Heart right ventricle (tissue), 16 donors: ENCODE measurements around the gene CDRT4. TPM values are rescaled to one million over a fixed set of nuclear protein-coding genes. Genes with fewer than 3 reads are reported as not detected.
A peak's percentile ranks its signal among the peaks of the same experiment; 100 is the strongest.
"Not testable (repeated sequence)": the region's sequence is repeated elsewhere in the genome, so short reads cannot be mapped to it uniquely, and the experiment has no call there.

Experiments
- ATAC-seq, 8 donors: fragments of 200-7000 bp; cut with Tn5 transposase; one replicate each; pipeline ENCODE4 v1.9.1; 2020; ENCODE audit warnings: mild to moderate bottlenecking in 8 of 8, moderate library complexity in 8 of 8, moderate number of reproducible peaks in 1 of 8
- DNase-seq, 2 donors: peaks; one replicate each; pipeline ENCODE4 v3.0.0-alpha.2; 2020
- H3K27ac ChIP-seq, 10 donors: fragments of 200-600 bp; sonication (generic) in 2 of 10; one replicate each; pipeline versions ENCODE4 v1.5.0 to v1.8.0; 2020 to 2022; ENCODE audit warnings: mild to moderate bottlenecking in 3 of 10
- H3K27me3 ChIP-seq, 7 donors: fragments of 200-600 bp; one replicate each; pipeline ENCODE4 v1.8.0; 2021 to 2022; ENCODE audit warnings: mild to moderate bottlenecking in 2 of 7
- H3K36me3 ChIP-seq, 9 donors: fragments of 200-600 bp; sonication (generic) in 1 of 9; one replicate each; pipeline versions ENCODE4 v1.5.0 to v1.8.0; 2020 to 2022; ENCODE audit warnings: mild to moderate bottlenecking in 2 of 9
- H3K4me1 ChIP-seq, 9 donors: fragments of 200-600 bp; sonication (generic) in 1 of 9; one replicate each; pipeline versions ENCODE4 v1.5.0 to v1.8.0; 2020 to 2022; ENCODE audit warnings: mild to moderate bottlenecking in 4 of 9
- H3K4me3 ChIP-seq, 10 donors: fragments of 200-600 bp; sonication (generic) in 2 of 10; one replicate each; pipeline versions ENCODE4 v1.5.0 to v1.8.0; 2020 to 2022; ENCODE audit warnings: mild to moderate bottlenecking in 7 of 10, moderate library complexity in 2 of 10
- H3K9me3 ChIP-seq, 11 donors: fragments of 200-600 bp in 10 of 11; sonication (generic) in 2 of 11; one replicate each; pipeline versions ENCODE4 v1.5.0 to v1.8.0; 2013 to 2022; ENCODE audit warnings: mild to moderate bottlenecking in 2 of 11, control low read depth in 1 of 11, moderate library complexity in 1 of 11
- WGBS, 2 donors: extraction: QIAGEN DNeasy Blood & Tissue Kit; methylation state at CpG; one replicate each; pipeline ENCODE4 v1.1.7; 2013; ENCODE audit warnings: inconsistent platforms in 1 of 2; 5-methylcytosine and 5-hydroxymethylcytosine counted together
- intact Hi-C, 10 donors: fragments of 100-400 bp; cut with DNase I; formaldehyde crosslinking; loops; one replicate each; pipeline versions ENCODE4 v1.11.1 to v1.14.2; 2022
- polyA plus RNA-seq, 2 donors: library from polyadenylated mRNA; stranded (reverse); fragments of 200-250 nt; gene quantifications; one replicate each; pipeline ENCODE4 v1.2.3, GENCODE V29; 2013
- total RNA-seq, 10 donors: library from RNA; stranded (reverse); fragmentation: NEBNext Ultra II Directional in 3 of 10; extraction: Animal tissue kit (Norgen Biotek cat#: 25700) in 3 of 10; gene quantifications; one replicate each; pipeline versions ENCODE4 v1.2.1 to v1.2.4, GENCODE V29; 2021 to 2023
- TF ChIP-seq, protein P1 (sequence below), 9 donors: fragments of 200-600 bp; sonication (generic) in 2 of 9; IDR thresholded peaks; one replicate each; pipeline versions ENCODE4 v1.5.0 to v1.8.0; 2021 to 2022; ENCODE audit warnings: antibody characterized with exemption in 9 of 9, mild to moderate bottlenecking in 5 of 9, moderate library complexity in 1 of 9
- donor health status: Arrhythmogenic right ventricular cardiomyopathy.
- donor health status: ischemic (EF 13 %, LVEDD 7.1; RV severe dilation, severe dysfunction).
- donor health status: healthy with polysubstance abuse.
- donor health status: DM: no; HTN: yes; CAD: no.
- donor health status: DM: no; HTN: no; CAD: no.
- donor health status: ischemic (EF 25% LVEDD 6.9; RV normal size, moderate dysfunction).
- donor health status: ischemic (EF 25% LVEDD 5.7; RV mildly dilated, moderate dysfunction).
- donor health status: healthy.
- donor health status: DM: yes; HTN: yes; CAD: no.
- donor health status: Ischemic cardiomyopathy.
- donor health status: ischemic (EF 35%, LVEDD 5.7; RV mildly dilated, moderate dysfunction).
- donor health status: nonischemic (EF 11% LVEDD 7.7; RV severe dilation, severe dysfunction).
- donor health status: DM: yes; HTN: yes; CAD: no.
- donor health status: PGD.
- donor health status: ischemic (EF 29% LVEDD 5.4; RV normal size, mild dysfunction).
- donor health status: nonischemic (EF 23%, LVEDD 6.1; RV moderate dilation, normal function).

CDRT4 gene
- total and polyA plus RNA-seq, 12 donors: 0.45 to 4.2 (median 0.92) TPM; not detected in 2

GRCh38 chr17:15442311-15443180, 24.9 kb downstream of the CDRT4 start:
- WGBS, 2 donors: 96 to 98% methylated on average over 13 of the region's 13 CpGs
- H3K4me1 ChIP-seq: peaks cover 0 to 34% (median 21%) of the 10 kb centered on the region in 9 donors
- TF ChIP-seq, protein P1, sequence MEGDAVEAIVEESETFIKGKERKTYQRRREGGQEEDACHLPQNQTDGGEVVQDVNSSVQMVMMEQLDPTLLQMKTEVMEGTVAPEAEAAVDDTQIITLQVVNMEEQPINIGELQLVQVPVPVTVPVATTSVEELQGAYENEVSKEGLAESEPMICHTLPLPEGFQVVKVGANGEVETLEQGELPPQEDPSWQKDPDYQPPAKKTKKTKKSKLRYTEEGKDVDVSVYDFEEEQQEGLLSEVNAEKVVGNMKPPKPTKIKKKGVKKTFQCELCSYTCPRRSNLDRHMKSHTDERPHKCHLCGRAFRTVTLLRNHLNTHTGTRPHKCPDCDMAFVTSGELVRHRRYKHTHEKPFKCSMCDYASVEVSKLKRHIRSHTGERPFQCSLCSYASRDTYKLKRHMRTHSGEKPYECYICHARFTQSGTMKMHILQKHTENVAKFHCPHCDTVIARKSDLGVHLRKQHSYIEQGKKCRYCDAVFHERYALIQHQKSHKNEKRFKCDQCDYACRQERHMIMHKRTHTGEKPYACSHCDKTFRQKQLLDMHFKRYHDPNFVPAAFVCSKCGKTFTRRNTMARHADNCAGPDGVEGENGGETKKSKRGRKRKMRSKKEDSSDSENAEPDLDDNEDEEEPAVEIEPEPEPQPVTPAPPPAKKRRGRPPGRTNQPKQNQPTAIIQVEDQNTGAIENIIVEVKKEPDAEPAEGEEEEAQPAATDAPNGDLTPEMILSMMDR (IDR thresholded peaks at IDR 0.05): no peak
- no peak overlapping the region for H3K4me3 ChIP-seq
- no peaks in the 10 kb centered on the region for H3K9me3 ChIP-seq
- peaks cover 0 to 3% (median 0%) of the 10 kb centered on the region in 9 donors for H3K36me3 ChIP-seq
- intact Hi-C loops: no loop called here
- H3K27ac ChIP-seq: no peak overlapping the region
- H3K27me3 ChIP-seq: no peaks in the 10 kb centered on the region
- DNase-seq (no peak), ATAC-seq (no peak)

GRCh38 chr17:15441315-15441714, 26.1 kb downstream of the CDRT4 start:
- 69 to 75% methylated on average over 4 of the region's 4 CpGs for WGBS, 2 donors
- Histone ChIP-seq H3K27ac (no peak overlapping the region), H3K9me3 (no peaks in the 10 kb centered on the region), H3K4me3 (no peak overlapping the region), H3K27me3 (no peaks in the 10 kb centered on the region), H3K4me1 (peaks cover 6 to 37% (median 27%) of the 10 kb centered on the region in 9 donors), H3K36me3 (peaks cover 0 to 4% (median 0%) of the 10 kb centered on the region in 9 donors)
- ATAC-seq (no peak), DNase-seq (no peak)
- intact Hi-C loops: no loop called here
- TF ChIP-seq, protein P1 (IDR thresholded peaks at IDR 0.05): no peak

DNA sequence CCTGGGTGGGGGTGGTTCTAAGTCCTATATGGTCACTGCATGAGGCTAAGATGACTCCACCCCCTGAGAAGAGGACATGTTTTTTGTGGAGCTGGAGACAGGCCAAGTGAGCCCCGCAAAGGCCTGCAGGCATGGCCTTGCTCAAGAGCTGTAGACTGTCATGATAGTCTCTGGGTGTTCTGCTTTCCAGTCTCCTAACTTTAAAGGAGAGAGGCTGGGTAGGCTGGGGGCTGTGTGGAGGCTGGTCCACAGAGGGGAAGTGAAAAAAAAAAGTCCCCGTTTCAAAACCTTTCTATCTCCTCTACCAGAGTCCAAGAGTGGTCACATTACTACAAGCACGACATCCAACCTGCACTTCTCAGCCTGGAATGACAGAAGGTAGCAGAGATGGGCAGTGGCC, 27.1 kb downstream of the CDRT4 start:
- intact Hi-C loops: no loop called here
- no peak overlapping the region for H3K27ac ChIP-seq
- peaks cover 9 to 39% (median 33%) of the 10 kb centered on the region in 9 donors for H3K4me1 ChIP-seq
- H3K36me3 ChIP-seq: peaks cover 0 to 4% (median 0%) of the 10 kb centered on the region in 9 donors
- no peak for DNase-seq
- H3K9me3 ChIP-seq: no peaks in the 10 kb centered on the region
- H3K4me3 ChIP-seq: no peak overlapping the region
- no peaks in the 10 kb centered on the region for H3K27me3 ChIP-seq
- TF ChIP-seq, protein P1 (IDR thresholded peaks at IDR 0.05): no peak
- WGBS, 2 donors: 51 to 61% methylated on average over 3 of the region's 3 CpGs
- ATAC-seq: no peak

DNA sequence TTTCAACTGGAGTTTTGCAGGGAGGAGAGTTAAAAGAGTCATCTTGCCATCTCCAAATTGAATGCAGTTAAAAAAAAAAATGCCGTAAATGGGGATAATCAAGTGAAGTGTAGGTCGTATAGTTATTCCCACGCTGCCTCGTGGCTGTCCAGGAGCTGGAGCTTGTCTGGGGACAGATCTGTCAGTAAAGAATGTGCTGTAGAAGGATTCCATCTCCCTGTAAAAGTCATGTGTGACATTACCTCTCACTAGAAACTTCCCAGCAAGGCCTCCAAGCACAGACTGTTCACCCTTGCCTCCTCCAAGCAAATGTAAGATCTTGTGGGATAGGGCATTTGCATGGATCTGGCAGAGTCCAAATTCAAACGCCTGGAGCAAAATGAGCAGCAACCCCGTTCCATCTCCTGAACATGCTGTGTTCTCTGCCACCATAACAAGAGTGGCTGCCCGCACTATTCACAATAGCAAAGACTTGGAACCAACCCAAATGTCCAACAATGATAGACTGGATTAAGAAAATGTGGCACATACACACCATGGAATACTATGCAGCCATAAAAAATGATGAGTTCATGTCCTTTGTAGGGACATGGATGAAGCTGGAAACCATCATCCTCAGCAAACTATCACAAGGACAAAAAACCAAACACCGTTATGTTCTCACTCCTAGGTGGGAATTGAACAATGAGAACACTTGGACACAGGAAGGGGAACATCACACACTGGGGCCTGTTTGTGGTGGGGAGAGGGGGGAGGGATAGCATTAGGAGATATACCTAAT, 28.0 kb downstream of the CDRT4 start:
- H3K36me3 ChIP-seq, H3K9me3 ChIP-seq, DNase-seq, H3K4me3 ChIP-seq, H3K27me3 ChIP-seq: not testable (repeated sequence)
- H3K27ac ChIP-seq: peak overlapping the region in 7 of 10 donors; percentile 21 to 88 (median 64)
- H3K4me1 ChIP-seq: peaks cover 9 to 39% (median 29%) of the 10 kb centered on the region in 9 donors
- intact Hi-C loops: loop anchor here in 4 of 10 donors (5.0 kb wide), 2 partner anchors 63 to 177 kb away; no protein-coding TSS in a partner anchor
- 56 to 71% methylated on average over 8 of the region's 8 CpGs for WGBS, 2 donors
- peak; percentile 23 to 70 (median 57) for ATAC-seq
